Right cardiac atrium (tissue), 5 donors: ENCODE results near the gene FOXA1. TPM values are rescaled to one million over a fixed set of nuclear protein-coding genes. Genes with fewer than 3 reads are reported as not detected.
A peak's percentile ranks its signal among the peaks of the same experiment; 100 is the strongest.

Source experiments
- ATAC-seq, 2 donors: fragments of 200-7000 bp; cut with Tn5 transposase; one replicate each; pipeline versions ENCODE4 v1.8.0 to v1.9.1; 2020; ENCODE audit warnings: moderate library complexity in 2 of 2, mild to moderate bottlenecking in 1 of 2
- DNase-seq, 3 donors: peaks; one replicate each; pipeline ENCODE4 v3.0.0-alpha.2; 2020
- H3K27ac ChIP-seq: one replicate; pipeline ENCODE4 v1.5.1; 2013; ENCODE audit warnings: mild to moderate bottlenecking, low read length, control low read depth, moderate library complexity
- H3K27me3 ChIP-seq: one replicate; pipeline ENCODE4 v1.6.1; 2013; ENCODE audit not compliant: control insufficient read depth, insufficient read depth
- H3K4me1 ChIP-seq: one replicate; pipeline ENCODE4 v1.6.1; 2013; ENCODE audit warnings: low read length; ENCODE audit not compliant: control insufficient read depth, insufficient read depth
- H3K4me3 ChIP-seq: one replicate; pipeline ENCODE4 v1.5.1; 2013; ENCODE audit warnings: low read length, control low read depth
- H3K9me3 ChIP-seq: one replicate; pipeline ENCODE4 v1.6.1; 2013; ENCODE audit warnings: low read length; ENCODE audit not compliant: control insufficient read depth
- WGBS: extraction: QIAGEN DNeasy Blood & Tissue Kit; methylation state at CpG from one replicate; pipeline ENCODE4 v1.1.7; 2013; 5-methylcytosine and 5-hydroxymethylcytosine counted together
- intact Hi-C, 4 donors: fragments of 100-400 bp; cut with DNase I; formaldehyde crosslinking; loops; one replicate each; pipeline versions ENCODE4 v1.11.0 to v1.14.0; 2022 to 2023
- polyA plus RNA-seq: library from polyadenylated mRNA; stranded (reverse); fragments of 200-250 nt; gene quantifications from one replicate; pipeline ENCODE4 v1.2.3, GENCODE V29; 2013
- total RNA-seq, 4 donors: library from RNA; stranded (reverse); fragmentation: NEBNext Ultra II Directional; extraction: Animal tissue kit (Norgen Biotek cat#: 25700); gene quantifications; one replicate each; pipeline ENCODE4 v1.2.1, GENCODE V29; 2021
- donor health status: healthy with polysubstance abuse.
- donor health status: DM: no; HTN: yes; CAD: no.
- donor health status: DM: no; HTN: no; CAD: no.
- donor health status: DM: no; HTN: yes; CAD: no; lungs with severe emphysema.
- donor health status: DM: yes; HTN: yes; CAD: no.

The FOXA1 gene
- total and polyA plus RNA-seq, 5 donors, result not detected

DNA sequence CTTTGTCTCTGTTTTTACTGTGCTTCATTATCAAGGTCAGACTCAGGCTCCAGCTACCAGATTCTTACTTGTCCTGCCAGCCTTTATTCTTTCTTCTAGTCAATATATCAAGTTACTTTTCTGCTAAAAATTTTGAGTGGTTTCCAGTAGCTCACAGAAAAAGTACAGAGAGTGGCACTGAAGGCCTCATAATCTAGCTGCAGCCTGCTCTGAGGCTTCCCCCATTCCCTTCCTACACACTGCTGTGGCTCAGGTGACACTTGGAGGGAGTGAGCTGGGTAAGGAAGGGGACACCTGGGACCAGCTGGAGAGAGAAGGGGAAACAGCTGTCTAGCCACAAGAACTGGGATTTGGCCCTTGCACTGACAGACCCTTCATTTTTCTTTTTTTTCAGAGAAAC lies 25.8 kb upstream of the FOXA1 start:
- Histone ChIP-seq H3K9me3 (peaks cover 5% of the 10 kb centered on the region), H3K27me3 (peaks cover 3% of the 10 kb centered on the region), H3K4me3 (no peak overlapping the region), H3K27ac (no peak overlapping the region), H3K4me1 (no peaks in the 10 kb centered on the region)
- DNase-seq, result no peak
- no peak for ATAC-seq
- intact Hi-C loops, result no loop called here

DNA sequence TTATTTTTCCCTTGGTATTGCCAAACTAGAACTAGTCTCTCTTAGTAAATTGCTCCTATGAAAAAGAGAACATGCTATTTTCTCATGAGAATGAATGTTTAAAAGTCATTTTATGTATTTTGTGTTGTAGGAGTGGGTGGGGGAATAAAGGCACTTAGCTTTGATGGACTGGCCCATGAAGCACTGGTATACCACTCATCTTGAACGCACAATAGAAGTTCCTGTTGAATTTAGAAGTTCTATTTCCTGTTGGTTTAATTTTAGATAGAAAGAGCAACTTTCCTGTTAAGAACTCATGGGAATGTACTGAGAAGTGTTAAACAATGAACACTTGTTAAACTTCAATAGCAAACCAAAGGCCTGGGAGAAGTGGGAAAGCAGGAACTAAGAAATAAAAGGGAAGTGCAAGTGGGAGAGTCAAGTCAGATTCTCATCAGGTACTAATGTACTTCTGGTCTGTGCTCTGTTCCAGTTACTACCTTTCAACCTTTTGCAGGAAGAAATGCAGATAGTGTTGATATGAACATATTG lies 23.5 kb upstream of the FOXA1 start:
- Histone ChIP-seq H3K9me3 (peaks cover 6% of the 10 kb centered on the region), H3K4me3 (no peak overlapping the region)
- intact Hi-C loops, result no loop called here

GRCh38 chr14:37617864-37618365 lies 22.9 kb upstream of the FOXA1 start:
- Histone ChIP-seq H3K27ac (no peak overlapping the region), H3K9me3 (peaks cover 6% of the 10 kb centered on the region), H3K4me1 (no peaks in the 10 kb centered on the region), H3K4me3 (no peak overlapping the region), H3K27me3 (peaks cover 3% of the 10 kb centered on the region)
- intact Hi-C loops, result no loop called here
- DNase-seq, result no peak
- ATAC-seq, result no peak
- WGBS, result 85% methylated on average over 1 of the region's 1 CpG

More for the DNA sequence above, 23.5 kb upstream of the FOXA1 start:
- no peak for ATAC-seq
- peaks cover 3% of the 10 kb centered on the region for H3K27me3 ChIP-seq
- no peak overlapping the region for H3K27ac ChIP-seq
- no peak for DNase-seq
- no peaks in the 10 kb centered on the region for H3K4me1 ChIP-seq
- 64% methylated on average over 1 of the region's 1 CpG for WGBS

- Histone ChIP-seq H3K9me3 (peaks cover 6% of the 10 kb centered on the region), H3K4me3 (no peak overlapping the region), H3K4me1 (no peaks in the 10 kb centered on the region), H3K27ac (no peak overlapping the region), H3K27me3 (peaks cover 3% of the 10 kb centered on the region)
- DNase-seq (no peak), ATAC-seq (no peak)
- WGBS, result 90% methylated on average over 4 of the region's 4 CpGs
- intact Hi-C loops, result no loop called here
Measured at GRCh38 chr14:37616853-37617252, 21.8 kb upstream of the FOXA1 start.

DNA sequence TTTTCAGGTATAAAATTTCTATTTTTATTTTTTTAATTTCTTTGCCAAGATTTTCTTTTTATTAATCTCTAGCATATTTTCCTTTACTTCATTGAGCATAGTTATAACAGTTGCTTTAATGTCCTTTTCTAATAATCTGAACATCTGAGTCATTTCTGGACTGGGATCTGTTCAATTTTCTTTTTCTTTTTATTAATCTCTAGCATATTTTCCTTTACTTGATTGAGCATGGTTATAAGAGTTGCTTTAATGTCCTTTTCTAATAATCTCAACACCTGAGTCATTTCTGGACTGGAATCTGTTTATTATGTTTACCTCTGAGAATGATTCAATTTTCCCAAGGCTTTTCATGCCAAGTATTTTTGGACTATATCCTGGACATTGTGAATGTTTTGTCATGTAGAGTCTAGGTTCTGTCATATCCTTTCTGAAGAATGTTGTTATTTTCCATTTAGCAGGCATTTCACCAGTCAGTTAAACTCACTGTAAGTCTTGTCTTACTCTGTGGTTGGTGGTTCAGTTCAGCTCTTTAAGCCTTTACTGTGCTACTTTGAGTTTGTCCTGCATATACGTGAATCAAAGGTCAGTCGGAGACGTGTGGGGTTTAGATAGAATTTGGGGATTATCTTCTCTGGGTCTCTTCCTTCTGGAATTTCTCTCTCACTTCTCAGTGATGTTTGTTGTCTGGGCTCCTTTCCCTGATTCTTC lies 20.7 kb upstream of the FOXA1 start:
- intact Hi-C loops, result no loop called here
- no peaks in the 10 kb centered on the region for H3K4me1 ChIP-seq
- peaks cover 4% of the 10 kb centered on the region for H3K9me3 ChIP-seq
- no peak for ATAC-seq
- H3K27me3 ChIP-seq, result no peaks in the 10 kb centered on the region
- no peak overlapping the region for H3K27ac ChIP-seq
- DNase-seq, result no peak
- no peak overlapping the region for H3K4me3 ChIP-seq
- WGBS, result 90% methylated on average over 3 of the region's 3 CpGs

- no peak for DNase-seq
- WGBS, result 7% methylated on average over 52 of the region's 52 CpGs
- H3K27ac ChIP-seq, result no peak overlapping the region
- ATAC-seq, result no peak
- H3K4me1 ChIP-seq, result no peaks in the 10 kb centered on the region
- peaks cover 9% of the 10 kb centered on the region for H3K27me3 ChIP-seq
- H3K9me3 ChIP-seq, result peaks cover 2% of the 10 kb centered on the region
- intact Hi-C loops, result no loop called here
- no peak overlapping the region for H3K4me3 ChIP-seq
Measured at GRCh38 chr14:37610945-37611523, 16.0 kb upstream of the FOXA1 start.

GRCh38 chr14:37608649-37609048 lies 13.6 kb upstream of the FOXA1 start:
- ATAC-seq (no peak), DNase-seq (no peak)
- Histone ChIP-seq H3K9me3 (no peaks in the 10 kb centered on the region), H3K4me1 (no peaks in the 10 kb centered on the region), H3K27ac (no peak overlapping the region), H3K27me3 (peaks cover 9% of the 10 kb centered on the region), H3K4me3 (no peak overlapping the region)
- 78% methylated on average over 3 of the region's 3 CpGs for WGBS
- intact Hi-C loops, result no loop called here

DNA sequence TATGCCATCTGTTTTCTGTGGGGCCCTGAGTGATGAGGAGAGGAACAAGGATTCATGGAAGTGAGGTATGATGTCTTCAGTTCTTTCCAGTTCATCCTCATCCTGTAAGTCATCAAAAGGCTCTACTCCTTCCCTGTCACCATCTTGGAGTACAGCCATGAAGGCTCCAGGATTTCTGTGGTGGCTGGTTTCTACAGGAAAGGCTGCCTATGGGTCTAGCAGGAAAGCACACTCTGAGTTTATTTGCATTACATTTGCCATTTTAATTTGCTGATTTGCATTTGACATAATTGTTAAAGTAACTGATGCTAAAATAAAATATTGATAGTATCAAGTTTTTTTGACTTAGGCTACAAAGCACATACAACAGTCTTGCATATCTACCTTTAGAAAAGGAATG lies 11.6 kb upstream of the FOXA1 start:
- Histone ChIP-seq H3K27me3 (peaks cover 9% of the 10 kb centered on the region), H3K27ac (no peak overlapping the region), H3K4me1 (no peaks in the 10 kb centered on the region), H3K9me3 (no peaks in the 10 kb centered on the region), H3K4me3 (no peak overlapping the region)
- ATAC-seq (no peak), DNase-seq (no peak)
- intact Hi-C loops, result no loop called here

GRCh38 chr14:37603688-37604251 lies 8.7 kb upstream of the FOXA1 start:
- H3K27ac ChIP-seq, result no peak overlapping the region
- ATAC-seq (no peak), DNase-seq (peak in 1 of 3 donors; percentile 39)
- 63% methylated on average over 9 of the region's 9 CpGs for WGBS
- intact Hi-C loops, result no loop called here
- no peaks in the 10 kb centered on the region for H3K9me3 ChIP-seq
- H3K27me3 ChIP-seq, result peaks cover 6% of the 10 kb centered on the region
- no peak overlapping the region for H3K4me3 ChIP-seq
- H3K4me1 ChIP-seq, result no peaks in the 10 kb centered on the region

DNA sequence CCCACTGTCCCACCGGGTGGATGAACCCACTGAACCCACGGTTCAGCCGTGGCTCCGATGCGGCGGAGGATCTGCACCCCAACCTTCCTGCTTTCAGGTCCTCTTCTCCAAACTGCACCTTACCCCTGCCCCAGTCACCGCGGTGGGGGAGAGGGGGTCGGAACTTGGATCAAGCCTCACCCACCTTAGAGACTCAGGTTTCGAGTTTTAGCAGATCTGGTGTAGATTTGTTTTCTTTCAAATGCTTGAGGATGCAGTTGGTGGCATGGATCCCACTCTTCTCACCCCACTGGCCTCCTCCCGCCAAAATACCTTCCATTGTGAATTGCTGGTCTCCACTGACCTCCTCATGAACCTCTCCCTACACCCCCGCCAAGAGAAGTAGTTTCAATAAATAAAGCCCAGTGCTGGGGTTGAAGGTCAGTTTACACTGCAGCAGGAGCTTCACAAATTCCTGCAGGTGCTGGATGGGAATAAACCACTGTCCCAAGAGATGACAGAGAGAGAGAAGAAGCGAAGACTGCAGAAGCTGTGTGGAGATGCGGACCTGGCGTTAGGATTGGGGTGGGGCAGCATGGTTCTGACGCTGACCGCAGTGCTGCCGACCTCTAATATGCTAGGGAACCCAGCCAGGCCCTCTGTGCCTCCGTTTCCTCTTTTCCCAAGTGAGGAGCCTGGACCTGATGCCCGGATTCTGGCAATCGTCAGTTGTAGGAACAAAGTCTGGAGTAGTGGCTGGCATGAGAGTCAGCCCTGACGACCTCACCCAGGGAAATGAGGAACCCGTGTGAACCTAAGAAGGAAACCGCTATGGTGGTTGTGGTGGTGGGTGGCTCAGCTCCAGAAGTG lies 7.8 kb upstream of the FOXA1 start:
- peaks cover 6% of the 10 kb centered on the region for H3K27me3 ChIP-seq
- WGBS, result 8% methylated on average over 24 of the region's 24 CpGs

DNA sequence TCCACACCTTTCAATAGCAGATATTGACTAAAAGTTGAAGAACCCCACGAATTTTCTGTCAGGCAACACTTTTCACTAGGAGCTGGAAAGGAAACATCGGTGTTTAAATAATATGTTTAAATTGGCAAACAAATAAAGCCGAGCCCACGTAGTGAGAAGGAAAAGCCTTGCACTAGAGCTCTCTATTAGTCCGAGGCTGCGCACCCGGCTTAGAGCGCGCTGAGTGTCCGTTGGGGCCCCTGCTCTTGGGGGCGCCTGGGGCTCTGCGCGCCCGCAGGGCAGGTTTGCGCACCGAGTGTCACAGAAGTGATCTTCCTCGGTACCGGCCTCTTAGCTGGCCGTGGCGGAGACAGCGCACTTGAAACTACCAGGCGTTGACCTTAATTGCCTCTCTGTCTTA lies 6.8 kb upstream of the FOXA1 start:
- no peaks in the 10 kb centered on the region for H3K9me3 ChIP-seq
- ATAC-seq, result no peak

More for the DNA sequence above, 7.8 kb upstream of the FOXA1 start:
- Histone ChIP-seq H3K9me3 (no peaks in the 10 kb centered on the region), H3K27ac (no peak overlapping the region), H3K4me1 (no peaks in the 10 kb centered on the region), H3K4me3 (no peak overlapping the region)
- DNase-seq (peak in 1 of 3 donors; percentile 14), ATAC-seq (no peak)
- intact Hi-C loops, result no loop called here

More for the DNA sequence above, 6.8 kb upstream of the FOXA1 start:
- H3K27me3 ChIP-seq, result peaks cover 6% of the 10 kb centered on the region
- no peak overlapping the region for H3K4me3 ChIP-seq
- H3K27ac ChIP-seq, result no peak overlapping the region
- H3K4me1 ChIP-seq, result peaks cover 2% of the 10 kb centered on the region
- intact Hi-C loops, result no loop called here
- WGBS, result 4% methylated on average over 22 of the region's 22 CpGs
- no peak for DNase-seq
